HG03159 (cell line): ENCODE data around the gene WDR36.

ENCODE experiments used
- ATAC-seq: cut with Tn5 transposase; IDR thresholded peaks from one replicate; pipeline ENCODE4 v1.9.1; 2021; ENCODE audit warnings: mild to moderate bottlenecking, moderate library complexity; ENCODE audit not compliant: unreplicated experiment

Gene WDR36

DNA sequence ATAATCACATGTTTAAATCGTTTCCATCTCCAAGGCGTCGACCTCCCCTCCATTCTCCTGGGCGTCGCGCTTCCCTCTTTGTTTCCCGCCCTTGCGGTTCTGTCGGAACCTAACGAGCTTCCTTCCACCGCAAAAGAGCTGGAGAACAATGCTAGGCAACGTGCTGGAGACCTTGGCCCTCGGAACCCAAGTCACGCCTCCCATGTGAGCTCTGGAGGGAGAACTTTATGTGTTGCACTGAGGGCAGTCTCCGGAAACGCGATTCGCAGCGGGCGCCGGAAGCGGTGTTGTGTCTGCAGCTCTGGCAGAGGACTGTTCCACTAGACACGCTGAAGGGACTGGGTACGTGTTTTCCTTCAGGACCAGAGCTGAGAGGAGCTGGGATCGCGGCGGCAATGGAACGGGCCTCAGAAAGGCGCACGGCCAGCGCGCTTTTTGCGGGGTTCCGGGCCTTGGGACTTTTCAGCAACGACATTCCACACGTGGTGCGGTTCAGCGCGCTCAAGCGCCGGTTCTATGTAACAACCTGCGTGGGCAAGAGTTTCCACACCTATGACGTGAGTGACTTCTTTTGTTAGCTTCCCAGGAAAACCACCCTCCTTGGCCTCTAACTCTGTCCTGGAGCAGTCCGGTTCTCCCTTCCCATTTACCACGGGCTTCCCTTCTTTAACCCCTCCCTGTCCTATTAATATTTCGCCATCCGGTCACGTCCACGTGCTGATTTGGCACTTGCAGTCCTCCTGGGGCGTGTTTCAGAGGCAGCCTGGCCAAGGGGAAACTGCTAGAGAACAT is at the start of gene WDR36:
Gene WDR36, plus strand, starts transcription at position 287 of the 792 bp plus-strand sequence. Its CDS starts 109 bp downstream, at position 396.
- peak; percentile 93 for ATAC-seq

DNA sequence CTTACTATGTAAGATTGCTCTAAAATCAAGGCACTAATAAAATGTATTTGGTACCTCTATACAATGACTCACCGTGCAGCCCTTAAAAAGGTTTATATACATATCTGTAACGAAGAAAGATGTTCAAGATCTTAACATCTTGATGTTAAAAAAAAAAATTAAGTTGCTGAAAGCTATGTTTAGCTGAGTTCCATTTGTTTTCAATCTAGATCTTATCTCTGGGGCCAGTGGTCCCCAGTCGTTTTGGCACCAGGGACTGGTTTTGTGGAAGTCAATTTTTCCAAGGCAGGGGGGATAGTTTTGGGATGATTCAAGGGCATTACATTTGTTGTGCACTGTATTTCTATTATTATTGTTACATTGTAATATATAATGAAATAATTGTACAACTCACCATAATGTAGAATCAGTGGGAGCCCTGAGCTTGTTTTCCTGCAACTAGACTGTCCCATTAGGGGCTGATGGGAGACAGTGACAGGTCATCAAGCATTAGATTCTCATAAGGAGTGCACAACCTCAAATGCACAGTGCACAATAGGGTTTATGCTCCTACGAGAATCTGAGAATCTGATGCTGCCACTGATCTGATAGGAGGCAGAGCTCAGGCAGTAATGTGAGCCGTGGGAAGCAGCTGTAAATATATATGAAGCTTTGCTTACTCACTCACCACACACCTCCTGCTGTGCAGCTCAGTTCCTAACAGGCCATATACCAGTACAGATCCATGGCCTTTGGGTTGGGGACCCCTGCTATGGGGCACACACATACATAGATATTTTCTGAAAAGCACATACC is 48.2 kb upstream of the WDR36 start:
- ATAC-seq: no peak

DNA sequence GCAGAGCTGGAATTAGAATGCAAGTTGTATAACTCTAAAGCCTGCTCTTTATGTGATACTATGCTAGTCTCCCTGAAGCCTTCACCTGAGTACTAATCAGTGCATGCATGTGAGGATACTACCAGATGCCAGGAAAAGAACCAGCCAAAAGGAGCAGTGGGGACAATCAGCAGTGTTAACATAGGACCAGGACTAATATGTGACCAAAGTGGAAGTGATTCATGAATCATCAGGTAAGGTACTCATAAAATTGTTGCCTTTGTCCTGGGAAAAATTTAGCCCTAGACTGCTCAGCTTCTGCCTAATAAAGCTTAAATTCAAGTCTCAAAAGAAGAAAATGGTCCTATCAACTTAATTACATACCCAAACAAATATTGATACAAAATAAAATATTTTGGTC is 34.1 kb upstream of the WDR36 start:
- ATAC-seq: no peak

DNA sequence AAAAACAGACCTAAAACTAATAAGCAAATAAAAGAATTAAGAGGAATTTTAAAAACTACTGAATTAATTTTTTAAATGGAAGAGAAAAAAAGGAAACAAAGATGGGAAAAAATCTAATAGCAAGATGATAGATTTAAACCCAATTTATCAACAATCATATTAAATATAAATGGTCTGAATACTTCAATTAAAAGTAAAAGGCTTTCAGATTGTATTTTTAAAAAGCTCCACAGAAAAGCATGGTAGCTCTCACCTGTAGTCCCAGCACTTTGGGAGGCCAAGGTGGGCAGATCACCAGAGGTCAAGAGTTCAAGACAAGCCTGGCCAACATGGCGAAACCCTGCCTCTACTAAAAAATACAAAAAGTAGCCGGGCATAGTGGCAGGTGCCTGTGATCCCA is 32.0 kb upstream of the WDR36 start:
- no peak for ATAC-seq

DNA sequence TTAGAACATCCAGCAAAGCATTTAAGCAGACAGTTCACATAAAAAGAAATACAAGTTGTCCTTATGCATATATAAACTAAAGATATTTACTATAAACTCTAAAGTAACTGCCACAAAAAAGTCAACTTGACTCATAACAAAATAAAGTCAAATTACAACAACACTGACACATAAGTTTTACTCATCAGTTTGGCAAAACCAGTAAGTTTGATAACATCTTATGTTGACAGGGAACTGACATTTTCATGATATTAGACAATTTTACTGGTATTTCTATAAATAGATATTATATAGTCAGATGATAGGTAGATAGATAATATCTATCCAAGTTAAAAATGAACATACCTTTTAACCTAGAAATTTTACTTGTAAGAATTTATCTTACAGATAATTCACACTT is 30.5 kb upstream of the WDR36 start:
- ATAC-seq: no peak

DNA sequence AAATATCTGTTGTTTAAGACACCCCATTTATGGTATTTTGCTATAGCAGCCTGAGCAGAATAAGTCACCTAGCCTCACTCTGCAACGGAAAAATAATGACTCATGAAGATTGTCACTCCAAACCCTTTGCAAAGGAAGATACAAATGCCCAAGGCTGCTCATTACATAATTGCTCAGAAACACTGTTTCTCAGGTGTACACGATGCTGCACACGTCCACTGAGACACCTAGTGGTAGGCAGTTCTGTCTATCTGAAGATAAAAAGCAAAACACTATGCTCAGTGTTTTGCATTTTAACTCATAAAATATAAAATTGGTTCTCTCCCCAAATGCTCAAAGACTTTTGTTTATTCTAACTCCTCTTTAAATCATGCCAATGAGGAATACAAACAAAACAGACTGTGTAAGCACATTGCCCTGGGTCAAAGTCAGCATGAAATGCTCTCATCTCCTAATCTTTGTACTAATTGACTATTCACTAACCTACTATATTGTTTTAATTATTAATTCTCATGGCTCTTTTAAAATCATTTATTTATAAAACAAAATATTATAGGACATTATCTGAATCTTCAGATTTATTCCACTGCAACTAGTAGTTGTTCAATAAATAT is 28.3 kb upstream of the WDR36 start:
- peak; percentile 59 for ATAC-seq

DNA sequence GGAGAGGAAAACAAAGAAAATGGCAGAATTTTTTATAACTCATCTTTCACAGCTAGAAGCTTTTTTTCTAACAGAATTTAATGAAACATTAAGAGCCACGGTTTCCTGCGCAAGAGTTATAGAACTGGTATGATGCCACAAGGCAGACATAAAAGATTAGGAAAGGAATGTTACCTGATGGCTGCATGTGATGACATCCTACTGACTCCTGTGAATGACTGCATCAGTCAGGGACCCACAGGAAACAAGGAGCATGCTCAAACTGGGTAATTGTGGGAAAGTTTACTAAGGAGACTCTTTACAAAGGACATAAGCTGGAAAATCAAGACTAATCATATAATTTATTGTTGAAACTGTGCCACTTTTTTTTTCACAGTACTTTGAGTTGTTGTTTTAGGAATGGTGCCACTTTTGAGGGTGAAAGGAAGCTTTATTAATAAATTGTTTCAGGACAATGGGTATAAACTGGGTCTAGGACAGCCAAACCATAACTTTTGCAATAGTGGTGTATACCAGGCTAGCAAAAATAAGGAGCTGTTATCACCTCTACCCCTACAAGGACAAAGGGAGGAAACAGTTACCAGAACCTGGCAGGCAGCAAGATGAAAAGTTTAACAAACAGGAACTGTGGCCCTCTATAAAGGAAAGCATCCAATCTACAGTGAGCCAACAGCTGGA is 25.7 kb upstream of the WDR36 start:
- ATAC-seq: no peak

DNA sequence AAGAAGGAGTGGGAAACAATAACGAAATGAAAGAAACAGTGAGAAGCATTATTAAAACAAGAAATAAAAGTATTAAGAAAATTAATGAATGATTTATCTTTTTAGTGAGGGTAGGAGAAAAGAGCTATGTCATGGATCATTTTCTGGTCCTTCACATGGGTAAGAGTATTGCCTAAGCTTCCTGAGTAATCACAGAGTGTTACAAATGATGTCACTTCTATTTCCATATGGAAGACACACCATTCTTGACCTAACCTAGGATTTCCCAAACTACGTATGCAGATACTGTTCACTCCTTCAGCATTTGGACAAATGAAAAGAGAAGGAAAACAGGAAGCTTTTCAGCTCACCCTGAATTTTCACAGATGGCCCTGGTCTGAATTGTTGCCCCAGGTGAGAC is 23.9 kb upstream of the WDR36 start:
- ATAC-seq: no peak

DNA sequence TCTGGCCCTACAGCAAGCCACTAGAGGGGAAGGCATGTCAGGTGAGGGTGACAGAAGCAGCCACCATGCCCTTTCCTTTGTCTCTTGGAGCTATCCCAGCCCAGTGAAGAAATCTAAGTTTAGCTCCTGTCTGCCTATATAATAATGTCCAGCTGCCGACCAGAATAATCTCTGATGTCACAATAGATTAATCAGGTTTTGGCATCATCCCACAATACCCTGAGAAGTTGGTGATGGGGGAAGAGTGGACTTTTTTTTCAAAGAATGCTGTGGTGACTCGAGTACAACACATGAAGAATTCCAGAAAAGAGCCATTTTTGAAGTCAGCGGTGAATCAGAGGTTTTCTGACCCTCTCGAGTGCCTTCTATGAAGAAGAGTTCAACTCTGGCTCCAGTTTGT is 22.3 kb upstream of the WDR36 start:
- ATAC-seq: no peak

DNA sequence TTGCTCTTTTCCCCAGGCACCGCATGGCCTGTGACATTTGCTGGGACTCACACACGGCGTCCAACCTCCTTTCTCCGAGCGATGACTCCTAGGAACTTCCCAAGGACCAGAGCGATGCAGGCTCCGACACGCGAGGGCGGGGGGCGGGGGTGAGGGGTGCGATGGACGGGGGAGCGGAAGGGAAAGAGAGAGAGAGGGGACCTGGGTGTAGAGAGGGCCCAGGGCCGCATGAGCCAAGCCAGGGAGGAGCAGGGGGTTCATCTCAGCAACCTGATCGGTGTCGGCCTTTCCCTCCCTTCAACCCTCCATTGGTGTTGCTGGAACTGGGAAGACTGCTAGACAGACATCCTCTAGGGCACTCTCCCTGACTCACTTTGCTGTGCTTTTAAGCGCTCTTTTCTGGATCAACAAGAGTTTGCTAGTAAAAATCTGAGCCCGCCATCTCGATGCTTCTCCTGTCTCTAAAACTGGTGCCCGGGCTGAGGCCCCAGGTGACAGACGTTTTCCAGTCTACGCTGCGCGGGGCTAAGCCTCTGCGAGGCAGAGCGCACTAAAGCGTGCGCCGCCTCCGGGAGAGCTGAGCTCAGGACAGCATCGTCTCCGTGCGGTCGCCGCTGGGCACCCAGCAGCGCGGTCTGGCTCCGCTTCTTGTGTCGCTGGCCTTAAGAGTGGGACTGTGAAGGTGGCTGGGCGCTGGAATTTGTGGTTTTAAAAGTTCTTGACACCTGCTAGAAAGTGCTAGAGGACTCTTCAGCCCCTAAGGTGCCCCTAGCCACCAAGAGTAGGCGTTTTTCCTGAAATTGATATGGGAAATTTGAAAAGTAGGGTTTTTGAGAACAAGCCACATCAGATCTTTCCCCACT is 21.6 kb upstream of the WDR36 start:
- peak; percentile 45 for ATAC-seq

DNA sequence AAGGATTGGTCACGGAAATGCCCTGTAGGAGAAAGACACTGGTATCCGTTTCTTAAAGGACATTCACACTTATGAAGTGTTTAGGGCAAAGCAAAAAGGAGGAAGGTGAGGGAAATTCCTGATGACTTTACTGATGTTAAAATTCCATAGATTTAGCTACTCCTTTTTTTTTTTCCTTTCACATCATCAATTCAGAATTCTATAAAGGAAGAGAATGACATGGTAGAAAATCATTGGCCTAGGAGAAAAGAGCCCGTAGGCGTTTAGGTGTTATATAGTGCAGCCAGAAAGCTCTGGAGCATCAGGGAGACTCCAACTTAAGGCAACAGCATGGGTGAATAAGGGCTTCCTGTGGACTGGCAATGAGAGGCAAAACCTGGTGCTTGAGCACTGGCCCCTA is 20.7 kb upstream of the WDR36 start, which contains the start of gene TSLP:
Gene TSLP, plus strand, starts transcription at position 301 of the 400 bp plus-strand sequence. CDS start 178 bp downstream, outside the sequence.
- ATAC-seq: no peak

DNA sequence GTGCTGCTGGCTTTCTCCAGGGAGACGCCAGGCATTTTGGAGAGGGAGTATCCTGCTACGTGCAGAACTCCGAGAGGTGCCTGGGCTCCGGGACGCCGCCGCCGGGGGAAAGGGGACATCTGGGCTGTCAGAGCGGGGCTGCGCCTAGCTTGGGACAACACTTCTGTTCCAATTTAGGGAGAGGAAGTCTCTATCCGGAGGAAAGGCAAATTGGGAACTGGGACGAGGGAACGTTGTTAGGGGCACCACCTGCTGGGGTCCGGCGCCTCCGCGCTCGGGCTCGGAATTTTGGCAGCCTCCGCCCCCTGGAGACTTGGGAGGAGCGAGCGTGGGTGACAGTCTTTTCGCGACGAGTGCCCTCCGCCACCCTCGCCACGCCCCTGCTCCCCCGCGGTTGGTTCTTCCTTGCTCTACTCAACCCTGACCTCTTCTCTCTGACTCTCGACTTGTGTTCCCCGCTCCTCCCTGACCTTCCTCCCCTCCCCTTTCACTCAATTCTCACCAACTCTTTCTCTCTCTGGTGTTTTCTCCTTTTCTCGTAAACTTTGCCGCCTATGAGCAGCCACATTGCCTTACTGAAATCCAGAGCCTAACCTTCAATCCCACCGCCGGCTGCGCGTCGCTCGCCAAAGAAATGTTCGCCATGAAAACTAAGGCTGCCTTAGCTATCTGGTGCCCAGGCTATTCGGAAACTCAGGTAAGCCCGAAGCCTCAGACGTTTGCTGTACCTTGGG is 19.0 kb upstream of the WDR36 start:
- peak; percentile 73 for ATAC-seq

DNA sequence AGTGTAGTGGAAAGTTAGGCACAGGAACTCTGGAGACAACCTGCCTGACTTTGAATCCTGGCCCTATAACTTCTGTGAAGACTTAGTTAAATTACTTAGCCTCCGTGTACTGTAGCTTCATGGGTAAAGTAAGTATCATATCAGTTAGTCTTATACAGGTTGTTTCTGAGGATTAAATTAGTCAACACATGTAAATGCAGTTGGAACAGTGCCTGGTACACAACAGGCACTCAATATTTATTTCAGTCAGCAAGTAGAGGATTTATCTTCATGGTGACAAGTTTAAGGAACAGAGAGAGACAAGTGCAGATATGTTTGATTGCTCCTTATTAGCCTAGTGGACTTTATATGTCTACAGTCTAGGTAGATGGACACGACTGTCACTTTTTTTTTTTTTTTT is 17.9 kb upstream of the WDR36 start:
- ATAC-seq: no peak

DNA sequence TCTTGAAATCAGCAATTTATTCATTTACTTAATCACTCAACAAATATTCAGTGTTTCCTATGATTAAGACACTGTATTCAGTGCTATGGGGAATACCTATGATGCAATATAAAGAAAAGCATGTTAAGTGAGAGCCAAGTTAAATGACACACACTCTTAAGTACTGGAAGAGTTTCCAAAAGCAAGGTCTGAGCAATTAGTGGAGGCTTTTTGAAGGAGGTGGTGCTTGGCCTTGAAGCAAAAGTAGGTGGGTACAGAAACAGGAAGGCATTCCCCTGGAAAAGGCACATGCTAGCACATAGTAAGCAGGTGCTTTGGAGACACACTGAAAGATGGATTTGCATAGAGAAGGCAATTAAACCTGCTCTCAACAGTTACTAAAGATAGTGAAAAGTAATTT is 16.6 kb upstream of the WDR36 start:
- ATAC-seq: no peak

DNA sequence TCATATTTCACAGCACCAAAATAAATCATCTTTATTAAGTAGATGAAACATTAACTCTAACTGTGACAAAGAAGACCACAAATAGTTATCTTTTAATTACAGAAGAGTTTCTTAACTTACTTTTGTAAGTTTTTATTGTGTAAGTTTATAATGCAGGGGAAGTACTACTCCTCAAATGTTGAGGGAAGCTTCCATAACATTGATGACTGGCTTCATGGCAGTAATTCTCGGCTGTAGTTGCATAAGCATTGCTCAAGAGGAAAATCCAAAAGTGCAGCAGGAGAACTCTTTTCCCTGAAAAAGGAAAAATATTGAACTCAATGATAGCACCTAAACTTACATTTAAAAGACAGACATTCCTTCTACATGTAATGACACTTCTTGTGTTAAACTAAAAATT is 16.1 kb upstream of the WDR36 start:
- no peak for ATAC-seq

DNA sequence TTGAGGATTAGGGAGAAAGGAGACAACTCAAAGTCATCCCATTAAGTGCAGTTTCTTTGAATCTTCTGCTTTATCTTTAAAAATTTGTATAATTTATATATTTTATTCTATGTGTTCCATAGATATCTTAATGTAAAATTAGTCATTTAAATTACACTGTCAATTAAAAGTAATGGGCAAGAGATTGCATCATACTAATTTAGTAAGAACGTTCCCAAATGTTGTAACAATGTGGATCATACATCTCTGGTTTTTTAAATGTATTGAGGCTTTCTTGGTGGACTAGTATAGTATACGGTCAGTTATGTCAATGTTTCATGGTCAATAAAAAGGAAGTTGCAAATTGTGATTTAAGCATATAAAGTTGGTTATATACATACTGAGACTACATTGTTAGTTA is 14.5 kb upstream of the WDR36 start:
- no peak for ATAC-seq

DNA sequence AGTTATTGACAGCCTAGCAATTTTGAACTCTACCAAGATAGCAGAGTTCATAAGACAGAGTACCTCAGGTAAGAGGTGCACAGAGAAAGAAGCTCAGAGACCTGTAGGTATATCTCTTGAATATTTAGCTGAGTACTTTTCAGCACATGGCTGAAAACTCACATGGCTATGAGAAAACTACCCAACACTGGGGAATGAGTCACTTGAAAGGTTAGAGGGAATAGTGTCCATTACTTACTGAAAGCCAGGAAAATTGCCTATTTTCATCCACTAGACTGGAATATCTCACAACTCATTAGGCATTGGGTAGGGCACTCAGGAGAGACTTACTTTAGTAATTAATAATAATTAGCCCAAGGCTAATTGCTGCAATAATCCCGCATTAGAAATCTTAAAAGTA is 12.3 kb upstream of the WDR36 start:
- no peak for ATAC-seq

DNA sequence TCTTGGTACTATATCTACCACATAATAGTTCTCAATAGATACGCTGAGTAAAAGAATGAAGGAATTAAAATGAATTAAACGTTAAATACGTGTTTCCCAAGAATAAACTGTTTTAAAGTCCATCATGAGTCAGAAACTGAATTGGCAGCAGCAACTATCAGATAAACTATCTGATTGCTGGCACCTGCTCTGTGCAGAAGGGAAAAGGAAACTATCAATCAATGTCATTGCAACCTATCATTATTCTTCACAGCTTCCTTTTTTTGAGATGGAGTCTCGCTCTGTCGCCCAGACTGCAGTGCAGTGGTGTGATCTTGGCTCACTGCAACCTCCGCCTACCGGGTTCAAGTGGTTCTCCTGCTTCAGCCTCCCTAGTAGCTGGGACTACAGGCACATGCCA is 8.8 kb upstream of the WDR36 start:
- ATAC-seq: no peak

DNA sequence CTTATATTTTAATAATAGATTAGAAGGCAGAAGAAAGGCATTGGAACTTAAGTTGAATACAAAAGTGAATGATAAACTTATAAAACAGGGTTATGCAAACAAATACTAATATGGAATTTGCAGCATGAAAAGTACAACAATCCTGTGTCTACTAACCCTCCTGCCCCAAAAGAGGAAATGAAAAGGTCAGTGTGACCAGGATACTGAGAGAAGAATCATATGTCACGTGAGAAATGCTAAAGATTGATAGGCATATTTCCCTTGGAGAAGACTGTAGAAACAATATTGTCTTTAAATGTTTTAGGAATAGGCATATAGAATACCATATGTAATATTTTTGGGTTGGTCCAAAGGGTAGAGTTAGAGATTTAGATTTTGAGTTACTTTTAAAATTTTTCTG is 3.8 kb downstream of the WDR36 start:
- ATAC-seq: no peak
